CD14-positive monocyte (primary cell): ENCODE measurements around the gene RLBP1. TPM values are rescaled to one million over a fixed set of nuclear protein-coding genes. Genes with fewer than 3 reads are reported as not detected.
A peak's percentile ranks its signal among the peaks of the same experiment; 100 is the strongest.

Experiments
- DNase-seq, 3 donors: peaks; one replicate each; pipeline ENCODE4 v3.0.0-alpha.2; 2011 to 2022
- H2AFZ ChIP-seq: 2 replicates; pipeline ENCODE4 v1.6.0; 2012; ENCODE audit warnings: mild to moderate bottlenecking, low read depth, low read length, inconsistent platforms; ENCODE audit not compliant: insufficient read depth, poor library complexity, severe bottlenecking
- H3K27ac ChIP-seq, 2 donors: 1 replicate in 1 of 2; 2 replicates in 1 of 2; pipeline ENCODE4 v1.5.1; 2012 to 2013; ENCODE audit warnings: low read length in 2 of 2, control low read depth in 1 of 2, inconsistent platforms in 1 of 2, low read depth in 1 of 2, mild to moderate bottlenecking in 1 of 2
- H3K27me3 ChIP-seq, 2 donors: one replicate each; pipeline versions ENCODE4 v1.6.0 to v1.6.1; 2011 to 2013; ENCODE audit warnings: low read length in 2 of 2; ENCODE audit not compliant: control insufficient read depth in 2 of 2, insufficient read depth in 2 of 2
- H3K36me3 ChIP-seq, 2 donors: replicated peaks in 1 of 2; 1 replicate in 1 of 2; 2 replicates in 1 of 2; pipeline versions ENCODE4 v1.5.1 to v1.6.1; 2012 to 2013; ENCODE audit warnings: low read length in 2 of 2, control low read depth in 1 of 2, inconsistent platforms in 1 of 2, mild to moderate bottlenecking in 1 of 2; ENCODE audit not compliant: insufficient read depth in 2 of 2, control insufficient read depth in 1 of 2
- H3K4me1 ChIP-seq, 2 donors: 1 replicate in 1 of 2; 2 replicates in 1 of 2; pipeline versions ENCODE4 v1.5.1 to v1.6.1; 2012 to 2013; ENCODE audit warnings: low read length in 2 of 2, control low read depth in 1 of 2, inconsistent platforms in 1 of 2, mild to moderate bottlenecking in 1 of 2, moderate library complexity in 1 of 2; ENCODE audit not compliant: insufficient read depth in 2 of 2, control insufficient read depth in 1 of 2
- H3K4me2 ChIP-seq: replicated peaks from 2 replicates; pipeline ENCODE3; 2012; ENCODE audit warnings: low read length, moderate library complexity, mild to moderate bottlenecking; ENCODE audit not compliant: poor library complexity, severe bottlenecking; ENCODE audit errors: extremely low read depth
- H3K4me3 ChIP-seq, 3 experiments: fragments of 200-600 bp in 1 of 3; sonication (generic) in 1 of 3; replicated peaks in 1 of 3; 1 replicate in 2 of 3; 2 replicates in 1 of 3; pipeline ENCODE4 v1.5.1; 2011 to 2013; ENCODE audit warnings: low read length in 3 of 3, mild to moderate bottlenecking in 3 of 3, control low read depth in 2 of 3, low read depth in 2 of 3, inconsistent platforms in 1 of 3, moderate library complexity in 1 of 3
- H3K79me2 ChIP-seq: 2 replicates; pipeline ENCODE4 v1.6.0; 2012; ENCODE audit warnings: mild to moderate bottlenecking, control low read depth, inconsistent platforms, low read length, moderate library complexity; ENCODE audit not compliant: insufficient read depth
- H3K9ac ChIP-seq: 2 replicates; pipeline ENCODE4 v1.6.0; 2017; ENCODE audit warnings: low read length, mild to moderate bottlenecking; ENCODE audit not compliant: insufficient read depth, poor library complexity, severe bottlenecking
- H3K9me3 ChIP-seq, 2 donors: replicated peaks in 1 of 2; 1 replicate in 1 of 2; 2 replicates in 1 of 2; pipeline versions ENCODE4 v1.5.1 to v1.6.1; 2012 to 2013; ENCODE audit warnings: low read length in 2 of 2, control low read depth in 1 of 2; ENCODE audit not compliant: control insufficient read depth in 1 of 2, insufficient read depth in 1 of 2
- H4K20me1 ChIP-seq: 2 replicates; pipeline ENCODE4 v1.6.0; 2012; ENCODE audit warnings: mild to moderate bottlenecking, low read length, control low read depth, moderate library complexity; ENCODE audit not compliant: insufficient read depth
- H3K27ac Mint-ChIP-seq, 7 donors: one replicate each; pipeline ENCODE4 v1.8.0; 2020; ENCODE audit warnings: mild to moderate bottlenecking in 7 of 7, mixed read lengths in 7 of 7, moderate library complexity in 6 of 7, inconsistent platforms in 2 of 7
- H3K27me3 Mint-ChIP-seq, 3 donors: one replicate each; pipeline ENCODE4 v1.8.0; 2021 to 2022; ENCODE audit warnings: low read depth in 3 of 3, mild to moderate bottlenecking in 3 of 3, mixed read lengths in 3 of 3, moderate library complexity in 3 of 3, inconsistent platforms in 1 of 3
- H3K36me3 Mint-ChIP-seq, 2 donors: one replicate each; pipeline ENCODE4 v1.8.0; 2020; ENCODE audit warnings: mixed read lengths in 2 of 2, inconsistent platforms in 1 of 2, mild to moderate bottlenecking in 1 of 2
- H3K4me1 Mint-ChIP-seq: one replicate; pipeline ENCODE4 v1.8.0; 2020; ENCODE audit warnings: mild to moderate bottlenecking, mixed read lengths
- H3K4me3 Mint-ChIP-seq, 2 donors: one replicate each; pipeline ENCODE4 v1.8.0; 2020; ENCODE audit warnings: mild to moderate bottlenecking in 2 of 2, mixed read lengths in 2 of 2, moderate library complexity in 1 of 2
- H3K9me3 Mint-ChIP-seq, 7 donors: one replicate each; pipeline ENCODE4 v1.8.0; 2020 to 2022; ENCODE audit warnings: mixed read lengths in 7 of 7, mild to moderate bottlenecking in 6 of 7, moderate library complexity in 6 of 7, inconsistent platforms in 2 of 7
- WGBS: methylation state at CpG from one replicate; pipeline ENCODE4 v1.1.5; 2013; ENCODE audit warnings: missing lambda C conversion rate; ENCODE audit not compliant: insufficient coverage; 5-methylcytosine and 5-hydroxymethylcytosine counted together
- intact Hi-C, 2 donors: fragments of 100-400 bp; cut with micrococcal nuclease; formaldehyde crosslinking; loops; one replicate each; pipeline versions ENCODE4 v1.15.0 to v1.15.1; 2023
- polyA plus RNA-seq, 3 donors: library from polyadenylated mRNA; depleted of rRNA in 1 of 3; unstranded in 2 of 3; stranded (reverse) in 1 of 3; fragments of 300-500 nt in 2 of 3; fragments of >200 nt in 1 of 3; fragmentation: Illumina TruSeq in 2 of 3; gene quantifications; 1 replicate in 2 of 3; 2 replicates in 1 of 3; pipeline ENCODE4 v1.2.3, GENCODE V29; 2012 to 2021
- TF ChIP-seq, protein P1 (sequence below): fragments of 200-600 bp; IDR thresholded peaks from one replicate; pipeline ENCODE4 v1.8.0; 2022; ENCODE audit warnings: antibody characterized with exemption, mild to moderate bottlenecking

RLBP1 gene
- polyA plus RNA-seq, 3 donors = not detected

DNA sequence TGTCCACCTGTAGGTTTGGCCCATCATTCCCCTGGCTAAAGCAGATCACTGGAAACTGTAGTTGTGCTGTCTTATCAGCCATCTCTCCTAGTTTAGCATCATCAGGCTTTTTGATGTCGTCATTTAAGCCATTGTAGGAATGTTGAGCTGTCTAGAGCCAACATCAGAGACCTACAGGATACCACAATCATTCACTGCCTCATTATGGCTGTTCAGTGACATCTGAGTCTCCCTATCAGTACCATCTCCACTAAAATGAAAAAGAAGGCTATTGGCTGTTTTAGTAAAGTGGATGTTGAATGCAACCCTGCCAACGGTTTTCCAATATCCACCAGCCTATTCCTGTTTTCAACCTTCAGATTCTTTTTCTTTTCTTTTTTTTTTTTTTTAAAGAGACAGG, 29.2 kb downstream of the RLBP1 start:
- Histone ChIP-seq H3K4me1 (no peaks in the 10 kb centered on the region), H3K9ac (no peak overlapping the region), H3K36me3 (peaks cover 96 to 100% of the 10 kb centered on the region in 2 donors), H3K27me3 (no peaks in the 10 kb centered on the region), H3K4me3 (no peak overlapping the region), H3K4me2 (no peak overlapping the region), H3K9me3 (no peaks in the 10 kb centered on the region), H4K20me1 (no peaks in the 10 kb centered on the region), H3K27ac (no peak overlapping the region), H3K79me2 (no peaks in the 10 kb centered on the region), H2AFZ (no peak overlapping the region)
- Mint-ChIP-seq H3K9me3 (no peaks in the 10 kb centered on the region), H3K27me3 (no peaks in the 10 kb centered on the region), H3K27ac (no peak overlapping the region), H3K4me1 (no peaks in the 10 kb centered on the region), H3K36me3 (peaks cover 90 to 99% of the 10 kb centered on the region in 2 donors), H3K4me3 (no peak overlapping the region)
- DNase-seq = no peak
- no CpG with 5 or more reads among the region's 2 CpGs for WGBS
- TF ChIP-seq, protein P1, sequence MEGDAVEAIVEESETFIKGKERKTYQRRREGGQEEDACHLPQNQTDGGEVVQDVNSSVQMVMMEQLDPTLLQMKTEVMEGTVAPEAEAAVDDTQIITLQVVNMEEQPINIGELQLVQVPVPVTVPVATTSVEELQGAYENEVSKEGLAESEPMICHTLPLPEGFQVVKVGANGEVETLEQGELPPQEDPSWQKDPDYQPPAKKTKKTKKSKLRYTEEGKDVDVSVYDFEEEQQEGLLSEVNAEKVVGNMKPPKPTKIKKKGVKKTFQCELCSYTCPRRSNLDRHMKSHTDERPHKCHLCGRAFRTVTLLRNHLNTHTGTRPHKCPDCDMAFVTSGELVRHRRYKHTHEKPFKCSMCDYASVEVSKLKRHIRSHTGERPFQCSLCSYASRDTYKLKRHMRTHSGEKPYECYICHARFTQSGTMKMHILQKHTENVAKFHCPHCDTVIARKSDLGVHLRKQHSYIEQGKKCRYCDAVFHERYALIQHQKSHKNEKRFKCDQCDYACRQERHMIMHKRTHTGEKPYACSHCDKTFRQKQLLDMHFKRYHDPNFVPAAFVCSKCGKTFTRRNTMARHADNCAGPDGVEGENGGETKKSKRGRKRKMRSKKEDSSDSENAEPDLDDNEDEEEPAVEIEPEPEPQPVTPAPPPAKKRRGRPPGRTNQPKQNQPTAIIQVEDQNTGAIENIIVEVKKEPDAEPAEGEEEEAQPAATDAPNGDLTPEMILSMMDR = no peak
- intact Hi-C loops = no loop called here

DNA sequence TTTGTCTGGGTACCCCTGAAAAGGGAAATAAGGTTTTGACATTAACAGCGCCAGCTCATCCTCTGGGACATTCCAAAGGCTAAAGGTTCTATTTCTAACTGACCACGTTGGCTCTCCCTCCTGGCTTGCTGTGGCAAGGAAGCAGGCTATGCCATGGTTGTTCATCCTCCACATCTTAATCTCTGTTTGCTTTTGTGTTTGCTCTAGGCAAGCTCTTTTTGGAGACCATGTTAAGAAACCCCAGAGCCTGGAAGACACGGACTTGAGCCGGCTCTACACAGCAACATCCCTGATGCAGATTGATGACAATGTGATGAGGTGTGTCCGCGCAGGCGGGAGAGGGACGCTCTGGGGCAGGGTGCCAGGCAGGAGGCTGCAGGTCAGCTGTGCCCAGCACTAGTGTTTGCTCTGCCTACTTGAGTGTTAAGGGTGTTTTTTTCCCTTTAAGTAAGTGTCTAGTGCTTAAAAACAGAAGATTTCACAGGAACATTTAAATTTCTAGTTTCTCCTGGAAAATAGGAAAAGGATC, 33.3 kb downstream of the RLBP1 start:
- Mint-ChIP-seq H3K9me3 (no peaks in the 10 kb centered on the region), H3K27ac (peak overlapping the region in 1 of 7 donors; percentile 10), H3K27me3 (no peaks in the 10 kb centered on the region), H3K4me1 (no peaks in the 10 kb centered on the region), H3K36me3 (peaks cover 90 to 97% of the 10 kb centered on the region in 2 donors), H3K4me3 (no peak overlapping the region)
- H3K4me1 ChIP-seq = no peaks in the 10 kb centered on the region
- H3K36me3 ChIP-seq = peaks cover 92 to 99% of the 10 kb centered on the region in 2 donors
- no peak overlapping the region for H2AFZ ChIP-seq
- no peaks in the 10 kb centered on the region for H3K9me3 ChIP-seq
- no peak for DNase-seq
- intact Hi-C loops = no loop called here
- TF ChIP-seq, protein P1 = no peak
- H3K4me3 ChIP-seq = no peak overlapping the region
- no peaks in the 10 kb centered on the region for H3K79me2 ChIP-seq
- no peak overlapping the region for H3K9ac ChIP-seq
- H4K20me1 ChIP-seq = peaks cover 14% of the 10 kb centered on the region
- WGBS = 94% methylated on average over 6 of the region's 8 CpGs
- no peak overlapping the region for H3K4me2 ChIP-seq
- H3K27me3 ChIP-seq = no peaks in the 10 kb centered on the region
- no peak overlapping the region for H3K27ac ChIP-seq
